ENCODE results near the gene WIPI1.

GRCh38 chr17:68394608-68395331 is 62.5 kb downstream of the WIPI1 start:
- TF ChIP-seq POLR2A (IDR thresholded peaks at IDR 0.05; ENCODE audit: low read length) (no peak), GATA1 (IDR thresholded peaks at IDR 0.05; ENCODE audit: low read depth, low read length) (no peak)
